Measurements from ENCODE around the gene SHISA8.

Gene SHISA8

GRCh38 chr22:41913842-41914534 is 886 bp downstream of the SHISA8 start:
- no peak for DNase-seq

- no peak for DNase-seq
Observed at GRCh38 chr22:41913040-41913719, 1.7 kb downstream of the SHISA8 start.

GRCh38 chr22:41912338-41913039 is 2.4 kb downstream of the SHISA8 start:
- DNase-seq: no peak

DNA sequence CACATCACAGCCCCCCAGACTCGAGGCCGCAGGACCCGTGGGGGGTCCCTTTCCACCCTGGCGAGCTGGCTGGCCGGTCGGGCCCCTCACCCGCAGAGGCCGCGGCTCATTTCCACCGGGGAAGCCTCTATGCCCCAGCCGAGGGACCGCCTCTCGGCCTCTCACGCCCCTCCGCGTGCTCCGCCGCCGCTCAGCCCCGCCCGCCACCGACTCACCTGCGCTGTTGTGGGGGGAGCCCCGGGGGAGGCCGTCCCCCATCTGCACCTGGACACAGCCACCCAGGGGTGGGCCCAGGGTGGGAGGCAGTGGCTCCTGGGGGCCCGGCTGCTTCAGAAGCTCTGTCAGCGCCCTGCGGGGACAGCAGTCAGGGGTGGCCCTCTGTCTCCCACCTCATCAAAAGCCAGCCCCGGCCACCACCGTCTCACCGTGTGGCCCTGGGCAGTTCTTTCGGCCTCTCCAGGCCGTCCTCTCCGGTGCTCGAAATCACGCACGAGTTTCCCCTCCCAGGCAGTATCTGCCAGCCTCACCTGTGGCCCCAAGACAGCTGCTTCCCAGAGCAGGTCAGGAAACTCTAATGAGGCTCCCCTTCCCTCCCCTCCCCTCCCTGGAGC is 3.8 kb downstream of the SHISA8 start:
- DNase-seq: no peak

GRCh38 chr22:41910050-41911000 is 4.5 kb downstream of the SHISA8 start:
- no peak for DNase-seq

DNA sequence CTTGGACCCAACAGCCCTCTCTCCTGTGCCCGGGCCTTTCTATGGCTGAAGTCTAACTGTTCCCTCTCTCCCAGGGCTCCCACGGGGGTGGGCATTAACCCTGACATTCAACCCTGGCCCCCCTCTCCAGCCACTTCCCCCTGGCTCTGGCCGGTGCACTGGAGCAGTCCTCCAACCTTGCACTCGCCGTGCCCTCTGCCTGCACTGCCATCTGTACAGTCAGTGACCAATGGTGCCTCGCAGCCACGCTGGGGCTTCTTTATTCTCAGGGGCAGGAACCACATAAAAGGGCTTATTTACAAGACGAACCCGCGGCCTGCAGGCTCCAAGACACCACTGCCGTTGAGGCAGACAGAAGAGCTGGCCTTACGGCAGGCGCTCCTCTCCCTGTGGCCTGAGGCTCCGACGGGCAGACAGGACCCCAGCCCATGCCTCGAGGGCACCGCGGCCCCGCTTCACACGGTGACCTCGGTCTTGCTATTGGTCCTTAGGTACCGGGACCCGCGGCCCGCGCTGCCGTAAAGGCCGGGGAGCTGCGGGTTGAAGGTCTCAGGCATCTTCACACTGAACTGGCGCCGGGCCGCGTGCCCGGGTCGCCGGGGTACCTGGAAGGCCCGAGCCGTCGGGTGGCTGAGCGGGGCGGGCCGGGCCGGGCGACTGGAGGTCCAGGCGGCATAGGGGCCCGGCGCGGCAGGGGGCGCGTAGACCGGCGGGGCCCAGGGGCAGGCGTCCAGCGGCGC is 5.4 kb downstream of the SHISA8 start:
- no peak for DNase-seq

GRCh38 chr22:41908411-41909309 is 6.2 kb downstream of the SHISA8 start:
- DNase-seq: no peak

DNA sequence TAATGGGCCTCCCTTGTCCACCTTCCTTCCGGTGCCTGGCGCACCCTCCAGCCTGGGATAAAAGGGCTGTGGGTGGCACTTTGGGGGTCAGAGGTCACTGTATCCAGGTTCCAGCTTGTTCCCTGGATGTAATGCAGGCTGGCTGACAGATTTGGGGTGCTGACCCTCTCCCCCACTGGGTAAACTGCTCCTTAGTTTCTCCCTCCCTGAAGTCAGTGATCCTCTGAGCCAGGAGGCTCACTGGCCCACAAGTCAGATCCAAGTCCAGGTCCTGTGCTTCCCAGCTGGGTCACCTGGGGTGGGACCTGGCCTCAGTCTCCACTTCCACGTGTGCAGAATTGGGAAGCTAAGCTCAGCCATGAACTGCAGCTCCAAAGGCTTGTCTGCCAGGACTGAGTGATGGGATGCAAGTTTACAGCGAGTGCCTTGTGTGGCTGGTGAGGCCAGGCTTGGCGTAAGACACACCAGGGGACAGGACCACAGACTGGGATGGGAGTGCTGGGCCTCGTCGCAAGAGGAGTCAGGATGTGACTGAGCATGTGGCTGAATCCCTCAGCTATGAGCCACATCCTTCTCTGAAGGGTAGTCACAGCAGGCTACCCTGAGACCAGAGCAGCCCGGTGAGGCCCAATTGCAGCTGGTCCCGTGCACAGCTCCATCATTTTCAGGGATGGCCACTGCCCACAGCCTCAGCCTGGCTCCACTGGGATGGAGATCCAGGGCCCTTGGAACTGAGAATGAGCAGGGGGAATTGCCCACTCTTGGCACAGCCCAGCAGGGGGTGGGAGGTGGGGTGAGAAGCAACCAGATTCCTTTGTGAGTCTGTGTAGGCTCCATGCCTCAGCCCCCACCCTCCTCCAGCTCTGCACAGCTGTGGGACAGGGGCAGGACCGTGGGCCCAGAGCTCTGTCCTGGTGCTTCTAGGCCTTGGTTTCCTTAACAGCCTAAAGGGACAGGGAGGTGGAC is 7.2 kb downstream of the SHISA8 start:
- no peak for DNase-seq

DNA sequence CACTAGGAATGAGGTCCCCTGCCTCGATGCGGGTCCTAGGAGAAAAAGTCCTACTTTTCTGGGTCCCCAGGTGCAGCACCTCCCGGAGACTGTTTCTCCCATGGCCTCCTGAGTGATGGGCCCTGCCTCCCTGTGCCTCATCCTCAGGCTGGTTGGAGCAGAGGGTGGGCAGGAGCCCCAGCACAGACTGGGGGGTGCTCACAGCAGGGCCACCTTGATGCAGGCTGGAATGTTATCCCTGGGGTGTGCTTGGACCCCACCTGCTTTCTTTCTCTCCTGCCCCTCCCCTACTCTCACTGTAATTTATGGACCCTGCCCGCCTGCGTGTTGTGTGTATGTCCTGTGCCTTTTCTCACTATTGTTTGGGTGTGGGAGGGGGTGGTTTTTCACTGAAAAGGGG is 8.1 kb downstream of the SHISA8 start:
- DNase-seq: no peak

- no peak for DNase-seq
Observed at GRCh38 chr22:41905411-41906202, 9.3 kb downstream of the SHISA8 start.

DNA sequence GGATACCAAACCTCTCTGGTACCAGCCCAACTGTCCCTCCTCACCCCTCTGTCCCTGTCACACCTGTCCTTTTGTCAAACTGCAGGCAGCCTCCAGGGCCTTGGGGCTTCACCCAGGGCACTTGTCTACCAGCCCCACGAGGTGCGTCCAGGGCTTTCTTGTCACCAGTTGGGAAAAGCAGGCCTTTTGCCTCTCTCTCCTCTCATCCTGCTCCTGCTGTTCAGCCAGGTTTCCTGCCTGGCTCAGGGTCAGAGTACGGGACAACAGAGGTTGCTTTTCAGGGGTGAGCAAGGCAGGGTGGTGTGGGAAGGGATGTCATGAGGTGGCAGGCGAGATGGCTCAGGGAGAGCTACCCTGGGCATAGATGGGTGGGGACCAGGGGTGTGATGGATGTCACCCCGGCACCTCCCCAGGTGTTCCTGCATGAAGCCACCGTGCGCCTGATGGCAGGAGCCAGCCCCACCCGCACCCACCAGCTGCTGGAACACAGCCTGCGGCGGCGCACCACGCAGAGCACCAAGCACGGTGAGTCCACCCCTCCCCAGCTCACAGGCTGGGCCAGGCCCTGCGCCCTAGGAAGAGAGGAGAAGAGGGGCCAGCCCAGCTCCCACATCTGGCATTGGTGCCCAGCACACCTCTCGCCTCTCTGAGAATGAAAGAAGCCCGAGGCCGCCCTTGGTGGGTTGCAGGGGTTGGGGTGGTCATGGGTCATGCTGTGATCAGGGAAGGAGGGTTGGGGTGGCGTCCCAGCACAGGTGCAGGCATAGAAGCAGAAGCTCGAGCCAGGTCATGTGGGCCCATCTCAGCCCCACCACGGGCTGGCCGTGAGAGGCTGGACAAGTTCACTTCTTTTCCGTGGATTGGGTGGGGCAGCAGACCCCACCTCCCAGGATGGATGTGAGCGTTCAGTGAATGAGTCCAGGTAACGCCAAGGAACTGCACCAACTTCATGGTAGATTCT is 10.1 kb downstream of the SHISA8 start:
- DNase-seq: no peak

DNA sequence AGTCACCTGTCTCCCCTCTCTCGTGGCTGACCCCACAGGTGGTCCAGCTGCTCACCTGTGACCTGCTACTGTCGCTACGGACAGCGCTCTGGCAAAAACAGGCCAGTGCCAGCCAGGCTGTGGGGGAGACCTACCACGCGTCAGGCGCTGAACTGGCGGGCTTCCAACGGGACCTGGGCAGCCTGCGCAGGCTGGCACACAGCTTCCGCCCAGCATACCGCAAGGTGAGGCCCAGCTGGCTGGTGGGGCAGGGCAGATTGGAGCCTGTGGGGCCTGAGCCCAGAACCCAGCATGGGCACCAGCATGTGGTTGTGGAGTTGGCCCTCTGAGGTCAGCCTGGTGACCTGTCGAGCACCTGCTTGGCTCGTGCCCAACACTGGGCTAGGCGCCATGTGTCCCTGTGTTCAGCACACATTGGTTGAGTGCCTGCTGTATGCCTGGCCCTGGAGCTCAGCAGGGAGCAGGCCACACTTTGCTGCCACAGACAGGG is 11.9 kb downstream of the SHISA8 start:
- DNase-seq: no peak

DNA sequence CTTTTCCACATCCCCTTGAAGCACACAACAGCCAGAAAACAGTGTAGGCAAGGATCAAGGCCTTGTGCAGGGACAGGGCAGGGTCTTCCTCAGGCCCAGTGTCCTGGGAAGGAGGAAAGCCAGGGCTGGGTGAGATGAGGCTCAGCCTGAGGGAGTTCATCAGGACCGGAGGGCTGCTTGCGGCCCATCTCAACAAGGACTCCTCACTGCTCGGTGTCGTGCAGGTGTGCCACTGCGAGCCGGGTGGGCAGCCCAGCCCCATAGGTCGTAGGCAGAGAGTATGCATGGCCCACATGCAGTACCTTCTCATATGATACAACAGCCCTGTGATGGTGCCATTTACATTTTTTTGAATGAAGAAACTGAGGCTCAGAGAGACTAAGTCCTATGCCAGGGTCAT is 12.9 kb downstream of the SHISA8 start:
- no peak for DNase-seq

- DNase-seq: no peak
Observed at GRCh38 chr22:41900652-41901312, 14.1 kb downstream of the SHISA8 start.

DNA sequence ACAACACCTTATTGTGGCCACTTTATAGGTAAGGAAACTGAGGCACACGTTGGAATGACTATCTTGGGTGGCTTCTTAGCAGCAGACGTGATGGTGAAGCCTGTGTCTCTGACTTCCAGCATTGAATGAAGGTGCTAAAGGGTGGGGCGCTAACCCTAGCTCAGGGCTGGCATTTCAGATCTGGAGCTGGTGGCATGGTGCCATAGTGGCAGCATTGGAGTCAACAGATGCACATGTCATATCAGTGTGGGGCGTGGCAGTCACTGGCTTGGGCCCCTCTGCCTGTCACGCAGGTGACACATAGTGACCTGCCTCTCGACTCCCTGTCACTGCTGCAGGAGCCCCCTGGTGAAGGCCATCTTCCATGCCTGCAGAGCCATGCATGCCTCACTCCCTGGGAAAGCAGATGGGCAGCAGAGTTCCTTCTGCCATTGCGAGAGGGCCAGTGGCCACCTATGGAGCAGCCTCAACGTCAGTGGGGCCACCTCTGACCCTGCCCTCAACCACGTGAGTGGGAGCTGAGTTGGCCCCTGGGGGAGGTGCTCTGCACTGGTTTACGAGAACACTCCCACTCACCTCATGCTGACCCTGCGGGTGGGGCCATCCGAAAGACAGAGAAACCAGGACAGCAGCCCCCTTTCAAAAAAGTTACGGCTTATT is 14.8 kb downstream of the SHISA8 start:
- DNase-seq: no peak

DNA sequence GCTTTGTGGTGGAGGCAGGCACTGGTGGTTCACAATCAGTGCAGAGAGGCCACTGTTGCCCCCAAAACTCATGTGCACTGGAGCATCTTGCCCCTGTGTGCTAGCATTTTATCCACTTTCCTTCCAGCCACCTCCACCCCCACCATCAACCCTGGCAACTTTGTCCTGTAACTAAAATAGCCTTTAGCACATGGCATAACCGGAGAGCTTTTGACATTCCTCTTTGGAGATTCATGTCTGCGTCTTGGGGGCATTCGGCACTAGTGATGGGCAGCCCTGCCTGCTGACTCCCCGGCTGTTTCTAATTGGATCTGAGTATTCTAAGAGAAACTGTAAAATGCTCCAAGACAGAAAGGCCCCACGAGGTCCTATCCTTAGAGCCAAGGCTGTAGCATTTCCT is 15.8 kb downstream of the SHISA8 start:
- DNase-seq: no peak
